Smooth muscle cell (in vitro differentiated cells): ENCODE results near the gene ARID3B. TPM values are rescaled to one million over a fixed set of nuclear protein-coding genes. Genes with fewer than 3 reads are reported as not detected.

Source experiments
- DNase-seq: peaks from one replicate; lab custom pipeline; 2025; ENCODE audit not compliant: unreplicated experiment; lab: John Stamatoyannopoulos, UW
- H2AFZ ChIP-seq: fragments of 200-600 bp; sonication (generic); 2 replicates; pipeline ENCODE4 v1.6.0; 2016; ENCODE audit warnings: antibody characterized with exemption, low read depth, mild to moderate bottlenecking
- H3F3A ChIP-seq: fragments of 200-600 bp; sonication (generic); 2 replicates; pipeline ENCODE4 v1.6.0; 2017; ENCODE audit warnings: antibody characterized with exemption, low read depth
- H3K27ac ChIP-seq: fragments of 200-600 bp; sonication (generic); 2 replicates; pipeline ENCODE4 v1.5.1; 2016; ENCODE audit warnings: low read depth, mild to moderate bottlenecking
- H3K27me3 ChIP-seq: fragments of 200-600 bp; sonication (generic); 2 replicates; pipeline ENCODE4 v1.6.1; 2016; ENCODE audit warnings: low read depth, mild to moderate bottlenecking
- H3K36me3 ChIP-seq: fragments of 200-600 bp; sonication (generic); 2 replicates; pipeline ENCODE4 v1.5.1; 2016; ENCODE audit warnings: low read depth
- H3K4me1 ChIP-seq: fragments of 200-600 bp; sonication (generic); 2 replicates; pipeline ENCODE4 v1.5.1; 2016; ENCODE audit warnings: low read depth
- H3K4me2 ChIP-seq: fragments of 200-600 bp; sonication (generic); 2 replicates; pipeline ENCODE4 v1.6.0; 2016; ENCODE audit warnings: mild to moderate bottlenecking
- H3K4me3 ChIP-seq: fragments of 200-600 bp; sonication (generic); 2 replicates; pipeline ENCODE4 v1.5.1; 2016; ENCODE audit warnings: mild to moderate bottlenecking
- H3K79me2 ChIP-seq: fragments of 200-600 bp; sonication (generic); 2 replicates; pipeline ENCODE4 v1.6.0; 2016; ENCODE audit warnings: low read depth, mild to moderate bottlenecking
- H3K9ac ChIP-seq: fragments of 200-600 bp; sonication (generic); 2 replicates; pipeline ENCODE4 v1.6.0; 2016; ENCODE audit warnings: low read depth
- H3K9me3 ChIP-seq: fragments of 200-600 bp; sonication (generic); replicated peaks from 2 replicates; pipeline ENCODE4 v1.5.1; 2016; ENCODE audit warnings: low read depth
- H4K20me1 ChIP-seq: fragments of 200-600 bp; sonication (generic); 2 replicates; pipeline ENCODE4 v1.6.0; 2016; ENCODE audit warnings: low read depth
- CTCF ChIP-seq: fragments of 200-600 bp; sonication (generic); IDR thresholded peaks from 2 replicates; pipeline ENCODE4 v1.5.1; 2017; ENCODE audit warnings: borderline replicate concordance, mild to moderate bottlenecking, antibody characterized with exemption; ENCODE audit not compliant: insufficient read depth, poor library complexity, severe bottlenecking
- WGBS: methylation state at CpG from one replicate; pipeline ENCODE4 v1.1.7; 2016; ENCODE audit warnings: low lambda C conversion rate; 5-methylcytosine and 5-hydroxymethylcytosine counted together
- polyA plus RNA-seq: library from polyadenylated mRNA; unstranded; fragments of >200 nt; fragmentation: Nextera tagmentation; extraction: Ambion mirVana; gene quantifications from 2 replicates; pipeline ENCODE4 v1.2.1, GENCODE V29; 2016
- total RNA-seq: library from RNA; depleted of rRNA; stranded (reverse); fragments of >200 nt; gene quantifications from 2 replicates; pipeline ENCODE4 v1.2.3, GENCODE V29; 2014

The ARID3B gene
- total and polyA plus RNA-seq, 2 experiments from 2014 or later: 7.2 to 7.7 TPM

- H3K9me3 ChIP-seq: no peaks in the 10 kb centered on the region
- peaks cover 98% of the 10 kb centered on the region for H4K20me1 ChIP-seq
- peaks cover 7% of the 10 kb centered on the region for H3K36me3 ChIP-seq
- TF ChIP-seq CTCF: no peak
- H3K4me2 ChIP-seq: no peak overlapping the region
- no peaks in the 10 kb centered on the region for H3K27me3 ChIP-seq
- no peak overlapping the region for H3K4me3 ChIP-seq
- no peaks in the 10 kb centered on the region for H3K4me1 ChIP-seq
- no peak overlapping the region for H3K27ac ChIP-seq
- H3F3A ChIP-seq: no peaks in the 10 kb centered on the region
- WGBS: 93% methylated on average over 3 of the region's 3 CpGs
- H3K79me2 ChIP-seq: peaks cover 50% of the 10 kb centered on the region
- H3K9ac ChIP-seq: no peak overlapping the region
- H2AFZ ChIP-seq: no peak overlapping the region
- DNase-seq: no peak
Measured at GRCh38 chr15:74622758-74623157, 81.7 kb downstream of the ARID3B start.

GRCh38 chr15:74624020-74624602 is 83.1 kb downstream of the ARID3B start:
- Histone ChIP-seq H3K9me3 (no peaks in the 10 kb centered on the region), H3K27me3 (no peaks in the 10 kb centered on the region), H3K4me3 (no peak overlapping the region), H3F3A (no peaks in the 10 kb centered on the region), H3K9ac (no peak overlapping the region), H3K4me1 (no peaks in the 10 kb centered on the region), H3K4me2 (no peak overlapping the region), H3K79me2 (peaks cover 37% of the 10 kb centered on the region), H4K20me1 (peaks cover 98% of the 10 kb centered on the region), H3K36me3 (peaks cover 7% of the 10 kb centered on the region), H2AFZ (no peak overlapping the region), H3K27ac (no peak overlapping the region)
- WGBS: 97% methylated on average over 7 of the region's 7 CpGs
- no peak for DNase-seq
- TF ChIP-seq CTCF: no peak

GRCh38 chr15:74625693-74626092 is 84.7 kb downstream of the ARID3B start:
- Histone ChIP-seq H3K27ac (no peak overlapping the region), H3K79me2 (peaks cover 23% of the 10 kb centered on the region), H3F3A (peaks cover 4% of the 10 kb centered on the region), H3K4me2 (no peak overlapping the region), H2AFZ (no peak overlapping the region), H3K9ac (no peak overlapping the region), H3K27me3 (no peaks in the 10 kb centered on the region), H3K36me3 (peaks cover 7% of the 10 kb centered on the region), H3K4me1 (no peaks in the 10 kb centered on the region), H4K20me1 (peaks cover 96% of the 10 kb centered on the region), H3K4me3 (no peak overlapping the region), H3K9me3 (no peaks in the 10 kb centered on the region)
- no peak for TF ChIP-seq CTCF
- no peak for DNase-seq
- WGBS: 94% methylated on average over 6 of the region's 6 CpGs

GRCh38 chr15:74626336-74626735 is 85.3 kb downstream of the ARID3B start:
- Histone ChIP-seq H3K4me3 (no peak overlapping the region), H3K36me3 (peaks cover 7% of the 10 kb centered on the region), H3K4me2 (no peak overlapping the region), H3K27ac (no peak overlapping the region), H2AFZ (no peak overlapping the region), H3K9ac (no peak overlapping the region), H3F3A (peaks cover 4% of the 10 kb centered on the region), H3K27me3 (no peaks in the 10 kb centered on the region), H4K20me1 (peaks cover 96% of the 10 kb centered on the region), H3K9me3 (no peaks in the 10 kb centered on the region), H3K4me1 (no peaks in the 10 kb centered on the region), H3K79me2 (peaks cover 19% of the 10 kb centered on the region)
- no peak for TF ChIP-seq CTCF
- WGBS: 97% methylated on average over 7 of the region's 7 CpGs
- DNase-seq: no peak
